Astrocyte (in vitro differentiated cells and primary cell): ENCODE results near the gene KIAA1671.

ENCODE experiments used
- EZH2 ChIP-seq: IDR thresholded peaks from 2 replicates; pipeline ENCODE4 v1.6.1; 2012; ENCODE audit warnings: mild to moderate bottlenecking, low read length, inconsistent platforms; ENCODE audit not compliant: insufficient read depth
- TF ChIP-seq, protein P1 (sequence below): IDR thresholded peaks from 2 replicates; pipeline ENCODE4 v1.5.1; 2011; ENCODE audit warnings: low read depth, mild to moderate bottlenecking, inconsistent platforms, low read length, moderate library complexity; ENCODE audit not compliant: insufficient read depth

DNA sequence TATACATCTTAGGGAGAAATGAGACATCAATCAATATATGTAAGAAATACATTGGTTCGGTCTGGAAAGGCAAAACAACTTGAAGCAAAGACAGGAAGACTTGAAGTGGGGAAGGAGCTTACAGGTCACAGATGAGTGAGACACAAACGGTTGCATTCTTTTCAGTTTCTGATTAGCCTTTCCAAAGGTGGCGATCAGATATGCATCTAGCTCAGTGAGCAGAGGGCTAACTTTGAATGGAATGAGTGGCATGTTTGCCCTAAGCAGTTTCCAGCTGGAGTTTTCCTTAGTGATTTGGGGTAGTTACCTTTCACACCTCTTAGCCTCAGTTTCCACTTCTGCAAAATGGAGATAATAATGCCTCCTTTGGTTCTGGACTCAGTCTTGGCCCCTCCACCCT lies 21.8 kb upstream of the KIAA1671 start:
- TF ChIP-seq, protein P1, sequence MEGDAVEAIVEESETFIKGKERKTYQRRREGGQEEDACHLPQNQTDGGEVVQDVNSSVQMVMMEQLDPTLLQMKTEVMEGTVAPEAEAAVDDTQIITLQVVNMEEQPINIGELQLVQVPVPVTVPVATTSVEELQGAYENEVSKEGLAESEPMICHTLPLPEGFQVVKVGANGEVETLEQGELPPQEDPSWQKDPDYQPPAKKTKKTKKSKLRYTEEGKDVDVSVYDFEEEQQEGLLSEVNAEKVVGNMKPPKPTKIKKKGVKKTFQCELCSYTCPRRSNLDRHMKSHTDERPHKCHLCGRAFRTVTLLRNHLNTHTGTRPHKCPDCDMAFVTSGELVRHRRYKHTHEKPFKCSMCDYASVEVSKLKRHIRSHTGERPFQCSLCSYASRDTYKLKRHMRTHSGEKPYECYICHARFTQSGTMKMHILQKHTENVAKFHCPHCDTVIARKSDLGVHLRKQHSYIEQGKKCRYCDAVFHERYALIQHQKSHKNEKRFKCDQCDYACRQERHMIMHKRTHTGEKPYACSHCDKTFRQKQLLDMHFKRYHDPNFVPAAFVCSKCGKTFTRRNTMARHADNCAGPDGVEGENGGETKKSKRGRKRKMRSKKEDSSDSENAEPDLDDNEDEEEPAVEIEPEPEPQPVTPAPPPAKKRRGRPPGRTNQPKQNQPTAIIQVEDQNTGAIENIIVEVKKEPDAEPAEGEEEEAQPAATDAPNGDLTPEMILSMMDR: no peak
- TF ChIP-seq EZH2: no peak
